ENCODE measurements around the gene SALL2. TPM values are rescaled to one million over a fixed set of nuclear protein-coding genes. Genes with fewer than 3 reads are reported as not detected.

The SALL2 gene
- total and polyA plus RNA-seq, 10 of the 15 experiments (the other 5 are each of a cell fraction or from before 2014, with no cell fraction given), result 1.6 to 6.2 (median 2.1) TPM

DNA sequence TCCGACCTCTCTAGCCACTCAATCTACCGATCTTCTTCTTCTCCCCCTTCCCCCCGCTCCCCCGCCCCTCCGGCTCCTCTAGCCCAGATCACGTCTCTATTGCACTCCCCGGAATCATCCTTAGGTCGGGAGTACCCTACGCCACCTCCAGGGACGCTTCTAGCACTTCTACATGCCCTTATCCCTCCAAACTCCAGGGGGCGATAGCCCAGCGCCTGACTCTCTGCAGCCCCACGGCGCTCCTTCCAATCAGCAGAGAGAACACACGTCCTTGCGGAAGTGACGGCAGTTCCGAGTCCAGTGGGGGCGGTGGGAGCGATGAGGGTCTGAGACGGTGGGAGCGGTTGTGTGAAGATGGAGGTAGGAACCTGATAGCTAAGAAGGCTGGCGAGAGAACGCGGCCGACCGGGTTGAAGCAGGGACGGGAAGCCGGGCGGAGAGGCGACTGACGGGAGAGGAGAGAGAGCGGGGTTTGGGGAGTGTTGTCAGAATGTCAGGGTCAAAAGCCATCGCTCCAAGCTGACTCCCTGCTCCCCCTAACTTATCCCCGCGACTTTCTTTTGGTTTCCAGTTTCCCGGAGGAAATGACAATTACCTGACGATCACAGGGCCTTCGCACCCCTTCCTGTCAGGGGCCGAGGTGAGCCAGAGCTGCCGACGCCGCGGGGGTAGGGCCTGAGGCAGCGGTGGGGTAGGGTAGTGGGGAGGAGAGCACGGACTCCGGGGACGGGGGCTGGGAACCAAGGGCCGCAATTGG is 49.0 kb downstream of the SALL2 start, which contains the start of the genes RAB2B and TOX4 (continued):
- TF ChIP-seq SREBF2 (IDR thresholded peaks at IDR 0.05; ENCODE audit: low read length) (no peak), WRNIP1 (IDR thresholded peaks at IDR 0.05; ENCODE audit: borderline replicate concordance, low read depth, low read length) (no peak), ZBED1 (IDR thresholded peaks at IDR 0.05; ENCODE audit: borderline replicate concordance) (no peak), IKZF2 (IDR thresholded peaks at IDR 0.05) (peak; percentile 9 to 37; a peak in 1 of 4 replicates), ATF7 (IDR thresholded peaks at IDR 0.05; ENCODE audit: low read depth) (peak; percentile 87), ZNF24 (IDR thresholded peaks at IDR 0.05) (no peak), CHD4 (IDR thresholded peaks at IDR 0.05) (no peak), TCF7 (IDR thresholded peaks at IDR 0.05; ENCODE audit: borderline replicate concordance) (no peak), CHD2 (IDR thresholded peaks at IDR 0.05; ENCODE audit: borderline replicate concordance, low read depth, low read length) (peak; percentile 81), TARDBP (IDR thresholded peaks at IDR 0.05; ENCODE audit: borderline replicate concordance) (0 out of 2 replicates have a peak, but pooled peaks have one; percentile 20), NFYA (IDR thresholded peaks at IDR 0.05; ENCODE audit: borderline replicate concordance, low read depth, low read length) (peak; percentile 25; the same call in 1 of the 2 replicates), SMAD5 (IDR thresholded peaks at IDR 0.05; ENCODE audit: low read depth) (0 out of 2 replicates have a peak, but pooled peaks have one; percentile 56), NR2C1 (IDR thresholded peaks at IDR 0.05) (peak; percentile 72), SMARCA5 (IDR thresholded peaks at IDR 0.05) (peak; percentile 78; the same call in 1 of the 2 replicates), NFYB (IDR thresholded peaks at IDR 0.05; ENCODE audit: insufficient read depth, low read depth, low read length) (peak; percentile 88), SUPT20H (IDR thresholded peaks at IDR 0.05; ENCODE audit: borderline replicate concordance, control insufficient read depth, low read depth, low read length) (no peak), EP300 (IDR thresholded peaks at IDR 0.05; ENCODE audit: borderline replicate concordance in 1 of 2, control insufficient read depth in 1 of 2, low read depth in 2 of 2, low read length in 2 of 2) (peak in 1 of 2 experiments; percentile 46; a peak in 1 of 4 replicates), BCL11A (IDR thresholded peaks at IDR 0.05; ENCODE audit: low read depth, low read length) (no peak), IRF3 (IDR thresholded peaks at IDR 0.05) (no peak), CHD1 (IDR thresholded peaks at IDR 0.05; ENCODE audit: low read depth, low read length) (no peak), GABPA (IDR thresholded peaks at IDR 0.05; ENCODE audit: low read depth) (peak; percentile 91)
- TF ChIP-seq, protein P1, sequence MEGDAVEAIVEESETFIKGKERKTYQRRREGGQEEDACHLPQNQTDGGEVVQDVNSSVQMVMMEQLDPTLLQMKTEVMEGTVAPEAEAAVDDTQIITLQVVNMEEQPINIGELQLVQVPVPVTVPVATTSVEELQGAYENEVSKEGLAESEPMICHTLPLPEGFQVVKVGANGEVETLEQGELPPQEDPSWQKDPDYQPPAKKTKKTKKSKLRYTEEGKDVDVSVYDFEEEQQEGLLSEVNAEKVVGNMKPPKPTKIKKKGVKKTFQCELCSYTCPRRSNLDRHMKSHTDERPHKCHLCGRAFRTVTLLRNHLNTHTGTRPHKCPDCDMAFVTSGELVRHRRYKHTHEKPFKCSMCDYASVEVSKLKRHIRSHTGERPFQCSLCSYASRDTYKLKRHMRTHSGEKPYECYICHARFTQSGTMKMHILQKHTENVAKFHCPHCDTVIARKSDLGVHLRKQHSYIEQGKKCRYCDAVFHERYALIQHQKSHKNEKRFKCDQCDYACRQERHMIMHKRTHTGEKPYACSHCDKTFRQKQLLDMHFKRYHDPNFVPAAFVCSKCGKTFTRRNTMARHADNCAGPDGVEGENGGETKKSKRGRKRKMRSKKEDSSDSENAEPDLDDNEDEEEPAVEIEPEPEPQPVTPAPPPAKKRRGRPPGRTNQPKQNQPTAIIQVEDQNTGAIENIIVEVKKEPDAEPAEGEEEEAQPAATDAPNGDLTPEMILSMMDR (IDR thresholded peaks at IDR 0.05 in 2 of 3, conservative IDR thresholded peaks at IDR 0.05 in 1 of 3; ENCODE audit: control insufficient read depth in 2 of 3, extremely low read depth in 1 of 3, insufficient read depth in 1 of 3, low read depth in 3 of 3, low read length in 3 of 3), result peak; percentile 98 to 99 (median 99)
- TF ChIP-seq, protein P2, sequence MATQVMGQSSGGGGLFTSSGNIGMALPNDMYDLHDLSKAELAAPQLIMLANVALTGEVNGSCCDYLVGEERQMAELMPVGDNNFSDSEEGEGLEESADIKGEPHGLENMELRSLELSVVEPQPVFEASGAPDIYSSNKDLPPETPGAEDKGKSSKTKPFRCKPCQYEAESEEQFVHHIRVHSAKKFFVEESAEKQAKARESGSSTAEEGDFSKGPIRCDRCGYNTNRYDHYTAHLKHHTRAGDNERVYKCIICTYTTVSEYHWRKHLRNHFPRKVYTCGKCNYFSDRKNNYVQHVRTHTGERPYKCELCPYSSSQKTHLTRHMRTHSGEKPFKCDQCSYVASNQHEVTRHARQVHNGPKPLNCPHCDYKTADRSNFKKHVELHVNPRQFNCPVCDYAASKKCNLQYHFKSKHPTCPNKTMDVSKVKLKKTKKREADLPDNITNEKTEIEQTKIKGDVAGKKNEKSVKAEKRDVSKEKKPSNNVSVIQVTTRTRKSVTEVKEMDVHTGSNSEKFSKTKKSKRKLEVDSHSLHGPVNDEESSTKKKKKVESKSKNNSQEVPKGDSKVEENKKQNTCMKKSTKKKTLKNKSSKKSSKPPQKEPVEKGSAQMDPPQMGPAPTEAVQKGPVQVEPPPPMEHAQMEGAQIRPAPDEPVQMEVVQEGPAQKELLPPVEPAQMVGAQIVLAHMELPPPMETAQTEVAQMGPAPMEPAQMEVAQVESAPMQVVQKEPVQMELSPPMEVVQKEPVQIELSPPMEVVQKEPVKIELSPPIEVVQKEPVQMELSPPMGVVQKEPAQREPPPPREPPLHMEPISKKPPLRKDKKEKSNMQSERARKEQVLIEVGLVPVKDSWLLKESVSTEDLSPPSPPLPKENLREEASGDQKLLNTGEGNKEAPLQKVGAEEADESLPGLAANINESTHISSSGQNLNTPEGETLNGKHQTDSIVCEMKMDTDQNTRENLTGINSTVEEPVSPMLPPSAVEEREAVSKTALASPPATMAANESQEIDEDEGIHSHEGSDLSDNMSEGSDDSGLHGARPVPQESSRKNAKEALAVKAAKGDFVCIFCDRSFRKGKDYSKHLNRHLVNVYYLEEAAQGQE (IDR thresholded peaks at IDR 0.05; ENCODE audit: low read depth, low read length), result no peak

Measured in GM12878 (cell line).